HG02623 (cell line): Measurements from ENCODE around the gene LAMA2.

ENCODE experiments used
- ATAC-seq: cut with Tn5 transposase; IDR thresholded peaks from one replicate; pipeline ENCODE4 v1.9.1; 2021; ENCODE audit warnings: moderate library complexity; ENCODE audit not compliant: unreplicated experiment

Gene LAMA2, protein sequence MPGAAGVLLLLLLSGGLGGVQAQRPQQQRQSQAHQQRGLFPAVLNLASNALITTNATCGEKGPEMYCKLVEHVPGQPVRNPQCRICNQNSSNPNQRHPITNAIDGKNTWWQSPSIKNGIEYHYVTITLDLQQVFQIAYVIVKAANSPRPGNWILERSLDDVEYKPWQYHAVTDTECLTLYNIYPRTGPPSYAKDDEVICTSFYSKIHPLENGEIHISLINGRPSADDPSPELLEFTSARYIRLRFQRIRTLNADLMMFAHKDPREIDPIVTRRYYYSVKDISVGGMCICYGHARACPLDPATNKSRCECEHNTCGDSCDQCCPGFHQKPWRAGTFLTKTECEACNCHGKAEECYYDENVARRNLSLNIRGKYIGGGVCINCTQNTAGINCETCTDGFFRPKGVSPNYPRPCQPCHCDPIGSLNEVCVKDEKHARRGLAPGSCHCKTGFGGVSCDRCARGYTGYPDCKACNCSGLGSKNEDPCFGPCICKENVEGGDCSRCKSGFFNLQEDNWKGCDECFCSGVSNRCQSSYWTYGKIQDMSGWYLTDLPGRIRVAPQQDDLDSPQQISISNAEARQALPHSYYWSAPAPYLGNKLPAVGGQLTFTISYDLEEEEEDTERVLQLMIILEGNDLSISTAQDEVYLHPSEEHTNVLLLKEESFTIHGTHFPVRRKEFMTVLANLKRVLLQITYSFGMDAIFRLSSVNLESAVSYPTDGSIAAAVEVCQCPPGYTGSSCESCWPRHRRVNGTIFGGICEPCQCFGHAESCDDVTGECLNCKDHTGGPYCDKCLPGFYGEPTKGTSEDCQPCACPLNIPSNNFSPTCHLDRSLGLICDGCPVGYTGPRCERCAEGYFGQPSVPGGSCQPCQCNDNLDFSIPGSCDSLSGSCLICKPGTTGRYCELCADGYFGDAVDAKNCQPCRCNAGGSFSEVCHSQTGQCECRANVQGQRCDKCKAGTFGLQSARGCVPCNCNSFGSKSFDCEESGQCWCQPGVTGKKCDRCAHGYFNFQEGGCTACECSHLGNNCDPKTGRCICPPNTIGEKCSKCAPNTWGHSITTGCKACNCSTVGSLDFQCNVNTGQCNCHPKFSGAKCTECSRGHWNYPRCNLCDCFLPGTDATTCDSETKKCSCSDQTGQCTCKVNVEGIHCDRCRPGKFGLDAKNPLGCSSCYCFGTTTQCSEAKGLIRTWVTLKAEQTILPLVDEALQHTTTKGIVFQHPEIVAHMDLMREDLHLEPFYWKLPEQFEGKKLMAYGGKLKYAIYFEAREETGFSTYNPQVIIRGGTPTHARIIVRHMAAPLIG (N-terminal part only)

DNA sequence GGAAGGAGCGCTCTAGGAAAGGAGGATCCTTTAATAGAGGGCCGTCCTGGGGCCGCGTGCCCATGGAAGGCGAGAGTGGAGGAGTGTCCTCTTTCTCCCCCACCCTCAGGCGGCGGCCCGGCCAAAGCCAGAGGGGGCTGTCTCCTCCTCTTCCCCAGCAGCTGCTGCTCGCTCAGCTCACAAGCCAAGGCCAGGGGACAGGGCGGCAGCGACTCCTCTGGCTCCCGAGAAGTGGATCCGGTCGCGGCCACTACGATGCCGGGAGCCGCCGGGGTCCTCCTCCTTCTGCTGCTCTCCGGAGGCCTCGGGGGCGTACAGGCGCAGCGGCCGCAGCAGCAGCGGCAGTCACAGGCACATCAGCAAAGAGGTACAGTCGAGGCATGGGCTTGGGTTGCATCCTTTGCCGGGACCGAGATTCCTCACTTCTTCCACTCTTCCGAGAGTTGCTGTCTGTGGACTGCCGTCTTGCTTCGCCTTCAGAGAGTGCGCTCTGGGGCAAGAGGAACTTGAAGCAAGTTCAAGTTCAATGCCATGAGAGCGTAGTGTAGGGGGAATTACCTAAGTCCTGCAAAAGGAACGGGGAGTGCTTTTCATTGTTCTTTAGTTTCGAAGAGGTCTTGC, at the start of gene LAMA2:
TSS of gene LAMA2 (plus strand) at position 148 of the 621 bp plus-strand sequence. CDS start at position 256, 108 bp downstream.
- no peak for ATAC-seq

DNA sequence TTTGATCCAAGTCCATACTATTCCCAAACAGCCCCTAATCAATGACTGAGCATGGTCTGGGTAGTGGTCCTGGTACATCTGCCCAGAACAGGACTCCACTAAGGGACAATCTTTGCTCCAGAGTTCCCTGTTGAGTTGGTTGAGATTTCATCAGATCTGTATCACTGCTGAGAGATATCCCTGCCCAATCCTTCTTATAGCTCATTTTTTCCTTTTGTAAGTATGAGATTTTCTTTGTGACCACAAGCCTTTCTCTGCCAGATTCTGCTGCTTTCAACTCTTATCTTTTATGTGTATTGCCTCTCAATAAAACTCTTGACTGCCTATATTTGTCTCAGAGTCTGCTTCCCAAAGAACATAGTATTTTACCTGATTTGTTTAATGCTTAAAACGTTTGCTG, 46.2 kb upstream of the LAMA2 start:
- no peak for ATAC-seq

DNA sequence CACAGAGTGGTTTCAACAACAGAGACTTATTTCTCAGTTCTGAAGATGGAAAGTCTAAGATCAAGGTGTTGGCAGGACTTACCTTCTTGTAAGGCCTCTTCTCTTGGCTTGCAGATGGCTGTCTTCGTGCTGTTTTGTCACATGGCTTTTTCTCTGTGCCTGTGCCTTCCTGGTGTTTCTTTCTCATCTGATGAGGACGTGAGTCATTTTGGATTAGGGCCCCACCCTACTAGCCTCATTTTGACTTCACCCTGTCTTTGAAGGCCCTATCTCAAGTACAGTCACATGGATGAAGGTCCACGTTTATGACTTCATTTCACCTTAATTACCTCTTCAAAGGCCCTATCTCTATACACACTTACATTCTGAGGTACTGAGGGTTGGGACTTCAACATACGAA, 41.4 kb upstream of the LAMA2 start:
- ATAC-seq, result no peak

DNA sequence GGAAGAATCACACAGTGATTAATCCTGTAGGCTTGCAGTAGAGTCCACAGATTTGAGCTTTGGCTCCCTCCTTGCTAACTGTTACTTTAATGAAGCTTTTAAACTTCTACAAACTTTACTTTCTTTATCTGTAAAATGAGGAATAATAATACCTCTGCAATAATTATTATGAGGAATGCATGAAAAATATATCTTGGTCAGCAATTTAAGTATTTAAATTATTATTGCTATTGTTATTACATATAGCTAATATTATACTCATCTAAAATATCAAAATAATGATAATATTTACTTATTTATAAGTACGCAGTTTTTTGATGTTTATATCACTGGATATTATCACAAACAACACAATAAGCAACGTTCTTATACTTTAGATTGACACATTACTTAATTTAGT, 38.3 kb upstream of the LAMA2 start:
- ATAC-seq, result no peak

DNA sequence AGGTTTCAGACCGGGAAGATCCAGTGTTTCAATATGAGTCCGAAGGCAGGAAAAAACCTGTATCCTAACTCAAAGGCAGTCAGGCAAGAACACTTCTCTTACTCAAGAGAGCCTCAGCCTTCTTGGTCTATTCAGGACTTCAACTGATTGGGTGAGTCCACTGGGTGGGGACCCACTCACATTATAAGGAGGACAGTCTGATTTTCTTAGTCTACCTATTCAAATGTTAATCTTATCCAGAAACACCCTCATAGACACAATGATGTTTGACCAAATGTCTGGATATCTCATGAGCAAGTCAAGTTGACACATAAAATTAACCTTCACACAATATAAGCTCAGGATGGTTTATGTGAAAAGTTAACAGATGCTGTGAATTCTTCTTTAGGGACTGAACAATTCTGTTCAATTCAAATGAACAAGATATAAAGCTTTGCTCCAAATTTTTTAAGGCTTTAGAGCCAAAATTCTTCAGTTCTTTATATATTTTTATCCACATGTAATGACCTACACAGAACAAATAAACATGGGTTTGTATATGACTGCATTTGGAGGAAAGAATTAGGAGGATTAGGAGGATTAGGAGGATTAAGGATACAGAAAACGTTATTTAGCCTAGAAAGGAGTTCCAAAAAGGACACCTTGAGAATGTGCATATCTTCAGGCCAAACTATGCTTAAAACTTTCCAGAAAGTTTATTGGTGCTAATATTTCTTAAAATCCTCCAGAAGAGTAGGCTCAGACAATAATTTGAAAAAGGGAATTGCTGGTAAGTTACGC, 35.3 kb upstream of the LAMA2 start:
- no peak for ATAC-seq

DNA sequence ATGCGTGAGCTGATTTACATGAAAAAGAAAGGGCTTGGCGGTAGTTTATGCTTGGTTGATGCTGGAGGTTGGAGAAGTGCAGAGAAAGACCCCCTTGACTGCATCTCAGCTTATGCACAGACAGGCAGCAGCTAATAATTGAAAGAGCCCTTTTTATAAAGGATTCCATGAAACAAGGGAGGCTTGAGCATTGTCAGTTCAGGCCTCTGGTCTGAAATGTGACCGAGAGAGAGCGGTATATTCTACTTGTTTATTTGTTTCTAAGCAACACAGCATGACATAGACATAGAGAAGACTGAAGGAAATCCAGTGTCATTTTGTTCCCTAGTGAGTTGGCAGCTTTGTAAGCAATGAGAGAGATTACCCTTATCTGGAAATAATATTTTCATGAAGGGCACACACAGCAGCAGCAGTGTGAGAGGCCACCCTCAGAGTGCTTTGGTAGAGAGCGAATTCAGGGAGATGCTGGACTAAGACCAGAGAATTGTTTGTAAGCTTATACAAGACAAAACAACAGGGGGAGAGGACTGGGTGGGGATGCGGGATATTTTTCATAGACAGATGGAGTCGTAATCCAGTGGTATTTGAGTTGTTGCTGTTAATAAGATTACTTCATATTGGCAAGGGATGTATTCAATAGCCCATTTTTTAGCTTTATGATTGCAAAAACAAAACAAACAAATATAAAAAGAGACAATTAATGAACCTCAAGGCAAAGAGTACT, 34.6 kb upstream of the LAMA2 start:
- no peak for ATAC-seq

DNA sequence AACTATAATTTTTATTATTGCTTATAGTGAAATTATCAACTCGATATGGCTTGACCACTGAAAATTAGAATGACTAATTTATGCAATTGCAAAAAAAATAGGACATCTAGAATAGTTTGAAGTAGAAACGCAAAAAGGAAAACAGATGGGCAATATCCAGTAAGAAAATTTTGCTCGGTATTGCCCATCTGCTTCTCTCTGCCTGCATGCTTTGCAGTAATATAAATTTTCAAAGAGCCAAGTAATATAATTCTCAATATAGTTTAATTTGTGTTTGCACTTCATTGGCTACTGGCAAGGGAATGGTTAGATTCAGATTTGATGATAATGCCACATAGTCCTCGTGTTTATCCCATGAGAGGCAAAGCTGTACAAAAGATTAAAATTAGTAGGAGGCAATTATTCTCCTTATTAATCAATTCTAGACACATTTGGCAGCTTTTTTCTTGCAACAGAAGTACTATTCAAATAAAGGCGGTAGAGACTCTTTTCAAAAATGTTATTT, 27.3 kb upstream of the LAMA2 start:
- no peak for ATAC-seq

DNA sequence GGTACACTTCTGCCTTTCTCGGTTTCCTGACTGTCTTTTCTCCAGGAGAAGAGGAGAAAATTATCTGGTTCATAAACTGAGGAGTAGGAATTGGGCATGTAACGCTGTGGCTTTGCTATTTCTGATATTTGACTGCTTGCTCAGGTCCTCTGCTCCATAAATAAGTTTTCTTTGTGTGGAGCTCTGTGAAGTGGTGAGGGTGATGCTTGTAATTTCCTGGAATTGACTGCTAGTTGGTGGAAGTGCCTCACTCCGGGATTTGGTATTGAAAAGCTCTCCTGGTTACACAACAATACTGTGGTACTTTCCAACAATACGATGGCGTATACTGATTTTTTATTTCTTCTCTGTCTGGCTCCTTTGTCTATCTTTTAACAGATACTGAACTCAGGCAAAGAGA, 25.1 kb upstream of the LAMA2 start:
- no peak for ATAC-seq

DNA sequence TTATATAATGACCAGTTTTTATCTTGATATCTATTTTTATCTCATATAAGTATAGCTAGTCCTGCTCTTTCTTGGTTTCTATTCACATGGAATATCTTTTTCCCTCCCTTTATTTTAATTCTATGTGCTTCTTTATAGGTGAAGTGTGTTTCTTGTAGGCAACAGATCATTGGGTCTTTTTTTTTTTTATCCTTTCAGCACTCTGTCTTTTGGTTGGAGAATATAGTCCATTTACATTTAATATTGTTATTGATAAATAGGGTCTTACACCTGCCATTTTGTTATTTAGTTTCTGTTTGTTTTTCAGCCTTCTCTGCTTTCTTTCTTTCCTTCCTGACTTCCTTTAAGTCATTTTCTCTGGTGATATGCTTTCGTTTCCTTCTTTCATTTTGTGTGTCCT, 22.2 kb upstream of the LAMA2 start:
- no peak for ATAC-seq

DNA sequence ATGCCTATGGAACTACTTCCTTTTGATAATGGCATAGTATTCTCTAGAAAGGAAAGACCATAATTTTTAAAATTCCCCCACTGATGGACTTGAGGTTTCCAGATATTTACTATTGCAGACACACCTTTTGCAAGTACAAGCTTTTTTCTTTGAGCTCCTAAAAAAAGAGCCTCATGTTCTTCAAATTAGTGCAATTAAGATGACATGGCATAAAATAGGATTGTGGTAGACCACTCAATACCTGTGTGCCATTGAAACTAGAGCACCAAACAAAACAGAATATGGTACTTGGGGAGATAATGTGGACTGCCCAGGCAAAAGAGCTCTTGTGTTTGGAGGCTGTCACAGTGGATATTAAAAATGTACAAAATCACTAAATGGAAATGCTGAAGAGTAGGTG, 19.0 kb upstream of the LAMA2 start:
- ATAC-seq, result no peak

DNA sequence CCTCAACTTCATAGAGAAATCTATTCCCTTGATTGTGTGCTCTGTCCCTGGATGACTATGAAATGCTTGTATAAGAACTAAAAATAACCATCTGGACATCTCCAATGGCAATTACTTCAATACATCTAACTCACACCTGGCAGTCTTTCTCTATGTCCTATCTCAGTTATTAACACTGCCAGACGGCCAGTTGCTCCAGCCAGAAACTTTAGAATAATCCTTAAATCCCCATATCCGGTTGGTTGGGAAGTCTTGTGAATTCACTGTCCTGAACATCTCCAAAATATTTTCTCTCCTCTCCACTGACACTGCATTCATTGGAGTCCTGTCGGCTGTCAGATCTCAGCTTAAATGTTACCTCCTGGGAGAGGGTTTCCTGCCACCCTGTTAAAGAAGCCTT, 12.2 kb upstream of the LAMA2 start:
- ATAC-seq, result no peak

DNA sequence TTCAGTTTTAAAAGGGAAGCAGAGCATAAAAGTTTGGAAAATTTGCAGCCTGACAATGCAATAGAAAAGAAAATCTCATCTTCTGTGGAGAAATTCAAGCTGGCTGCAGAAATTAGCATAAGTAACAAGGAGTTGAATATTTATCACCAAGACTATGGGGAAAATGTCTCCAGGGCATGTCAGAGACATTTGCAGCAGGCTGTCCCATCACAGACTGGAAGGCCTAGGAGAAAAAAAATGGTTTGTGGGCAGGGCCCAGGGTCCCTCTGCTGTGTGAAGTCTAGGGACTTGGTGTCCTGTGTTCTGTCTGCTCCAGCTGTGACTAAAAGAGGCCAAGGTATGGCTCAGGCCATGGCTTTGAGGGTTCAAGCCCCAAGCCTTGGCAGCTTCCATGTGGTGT, 8.1 kb upstream of the LAMA2 start:
- ATAC-seq, result no peak

DNA sequence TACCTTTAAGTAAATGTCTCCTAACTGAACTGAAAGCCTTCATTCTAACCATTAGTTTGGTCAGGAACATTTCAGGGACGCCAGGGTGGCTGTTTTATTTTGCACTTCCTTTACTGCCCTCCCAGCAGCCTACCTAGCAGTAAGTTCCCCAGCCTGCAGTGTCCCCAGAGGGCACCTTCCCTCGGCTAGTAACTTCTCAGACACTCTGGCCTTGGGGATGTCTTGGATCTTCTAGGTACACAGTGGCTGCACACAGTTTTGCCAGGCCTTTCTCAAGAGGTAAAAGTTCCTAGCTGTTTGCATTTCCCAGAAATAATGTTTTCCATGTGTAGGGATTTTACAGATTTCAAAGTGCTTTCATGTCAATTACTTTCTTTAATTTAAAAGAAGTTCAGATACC, 378 bp upstream of the LAMA2 start:
- ATAC-seq, result no peak

DNA sequence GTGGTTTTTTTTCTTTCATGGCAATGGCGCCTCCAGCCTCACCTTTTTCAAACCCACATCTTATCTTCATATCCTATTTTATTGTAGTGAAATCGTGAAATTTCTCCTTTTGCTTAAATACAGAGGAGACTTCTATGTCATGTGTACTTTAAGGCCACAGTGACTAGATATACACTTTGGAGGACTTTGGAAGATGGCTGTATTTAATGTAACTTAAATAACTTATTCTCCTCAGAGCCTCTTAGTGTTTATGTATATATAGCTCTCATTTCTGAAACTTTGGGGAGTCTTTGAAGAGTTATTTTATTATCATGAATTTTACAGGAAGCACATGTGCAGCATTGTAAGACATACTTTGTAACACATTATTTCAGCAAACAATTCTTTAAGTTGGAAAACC, 968 bp downstream of the LAMA2 start:
- ATAC-seq, result no peak

DNA sequence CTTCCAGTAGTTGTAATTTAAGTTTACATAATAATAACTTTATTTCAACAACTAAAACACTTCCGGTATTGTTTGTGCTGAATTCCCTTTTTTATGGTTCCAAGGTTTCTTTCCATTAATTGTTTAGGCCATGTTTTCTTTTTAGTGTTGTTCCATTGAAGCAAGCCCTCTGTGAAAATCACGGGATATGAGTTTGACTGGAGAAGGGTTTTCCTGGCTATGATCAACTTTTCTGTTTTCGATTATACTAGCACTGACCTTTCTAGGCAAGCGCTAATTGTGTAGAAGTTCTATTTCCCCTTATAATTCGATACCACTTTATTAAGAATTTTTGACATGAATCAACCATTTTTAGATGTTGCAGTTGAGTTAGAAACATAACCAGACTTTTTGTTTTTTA, 2.4 kb downstream of the LAMA2 start:
- no peak for ATAC-seq

DNA sequence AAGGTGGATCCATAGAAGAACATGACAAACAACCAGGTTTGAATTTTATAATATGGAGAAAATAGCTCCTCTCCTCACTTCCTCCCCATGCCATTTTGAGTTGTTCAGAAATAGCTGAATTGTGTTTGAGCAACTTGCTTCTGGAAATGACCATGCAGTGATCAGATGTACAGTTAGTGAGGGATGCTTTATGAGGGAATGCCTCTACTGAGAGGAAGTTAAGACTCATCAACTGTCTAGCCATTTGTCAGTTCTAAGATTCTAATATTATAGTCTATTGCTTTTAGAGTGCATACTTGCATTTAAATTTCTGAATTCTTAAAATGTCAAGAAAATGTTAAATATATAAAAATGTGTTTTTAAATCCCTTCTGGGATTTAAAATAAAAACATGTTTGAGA, 3.8 kb downstream of the LAMA2 start:
- ATAC-seq, result no peak

DNA sequence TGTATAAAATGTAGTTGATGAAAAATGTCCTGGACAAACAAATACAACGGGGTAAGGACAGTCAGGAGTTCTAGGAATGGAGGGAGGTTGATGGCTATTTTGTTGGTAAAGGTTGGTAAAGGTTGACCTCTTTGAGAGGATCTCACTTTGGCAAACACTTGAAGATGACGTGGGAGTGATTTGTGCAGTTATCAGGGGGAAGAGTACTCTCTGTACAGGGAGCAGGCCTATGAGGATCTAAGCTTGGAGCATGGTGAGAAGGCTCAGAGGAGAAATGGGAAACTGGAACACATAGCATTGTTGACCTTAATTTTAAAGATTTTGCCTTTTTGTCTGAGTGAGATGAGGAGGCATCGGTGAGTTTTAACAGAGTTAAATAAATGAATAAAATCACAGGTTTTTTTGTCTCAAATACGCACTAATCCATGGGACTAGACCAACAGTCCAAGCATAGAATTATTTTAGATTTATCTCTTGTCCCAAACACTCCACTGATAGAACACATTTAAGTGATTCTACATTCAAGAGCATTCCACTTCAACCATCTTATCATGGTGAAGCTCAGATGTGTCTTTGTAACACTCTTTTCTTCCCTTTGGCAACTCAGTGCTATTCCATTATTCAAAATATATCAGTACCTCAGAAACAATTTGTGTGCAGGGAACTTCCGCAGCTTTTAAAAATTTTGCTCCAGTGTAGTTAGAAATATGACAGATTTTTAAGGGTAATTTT, 5.7 kb downstream of the LAMA2 start:
- ATAC-seq, result no peak

DNA sequence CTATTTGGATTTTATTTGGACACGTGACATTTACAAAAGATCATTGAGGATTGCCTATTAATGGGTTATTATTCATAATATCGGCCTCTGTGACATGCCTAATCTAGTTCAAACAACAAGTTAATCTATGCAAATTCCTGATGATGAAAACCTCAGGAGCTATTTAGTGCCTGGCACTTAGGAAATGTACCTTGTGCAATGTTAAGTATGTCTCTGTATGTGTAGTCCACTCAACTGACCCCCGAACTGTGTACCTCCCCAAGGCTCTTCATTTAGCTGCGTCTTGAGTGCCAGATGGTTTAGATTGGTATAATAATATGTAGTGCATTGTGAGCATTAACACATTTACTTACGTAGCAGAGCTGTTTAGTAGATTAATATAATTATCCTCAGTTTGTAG, 6.9 kb downstream of the LAMA2 start:
- no peak for ATAC-seq

DNA sequence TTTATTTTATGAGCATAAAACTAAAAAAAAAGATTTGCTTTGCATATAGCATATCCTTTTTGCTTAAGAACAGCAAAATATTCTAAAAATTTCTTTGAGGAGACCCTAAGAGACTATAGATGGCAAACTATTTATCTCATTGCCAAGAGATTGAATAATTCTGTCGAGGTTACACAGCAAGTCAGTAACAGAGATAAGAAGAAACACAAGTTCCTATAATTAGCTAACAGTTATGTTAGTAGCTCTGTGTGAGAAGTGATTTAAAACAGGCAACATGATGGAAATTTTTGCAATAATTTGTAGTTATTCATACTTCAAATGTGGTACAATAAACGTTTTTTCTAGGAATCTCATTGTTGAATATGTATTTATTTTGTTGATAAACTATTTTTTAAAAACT, 9.1 kb downstream of the LAMA2 start:
- no peak for ATAC-seq
